BE2C (cell line): Measurements from ENCODE around the gene RHBG.

Experiments
- DNase-seq: peaks from one replicate; pipeline ENCODE4 v3.0.0-alpha.2; 2020
- H3K27me3 ChIP-seq: fragments of 250-450 bp; sonication (Bioruptor Pico); 2 replicates; pipeline ENCODE4 v1.5.1; 2020; ENCODE audit warnings: mild to moderate bottlenecking
- H3K36me3 ChIP-seq: fragments of 250-450 bp; sonication (Bioruptor Pico); 2 replicates; pipeline ENCODE4 v1.5.1; 2020; ENCODE audit warnings: mild to moderate bottlenecking
- H3K4me1 ChIP-seq: fragments of 250-450 bp; sonication (Bioruptor Pico); 2 replicates; pipeline ENCODE4 v1.5.1; 2020
- H3K4me3 ChIP-seq: 2 replicates; pipeline ENCODE4 v1.5.1; 2011; ENCODE audit warnings: low read depth, low read length
- H3K9me3 ChIP-seq: fragments of 250-450 bp; sonication (Bioruptor Pico); 2 replicates; pipeline ENCODE4 v1.5.1; 2020
- CTCF ChIP-seq: IDR thresholded peaks from 2 replicates; pipeline ENCODE4 v1.5.1; 2012; ENCODE audit warnings: mild to moderate bottlenecking, low read depth, low read length

The RHBG gene

GRCh38 chr1:156399355-156400125 is 30.5 kb downstream of the RHBG start:
- H3K4me1 ChIP-seq: no peaks in the 10 kb centered on the region
- no peaks in the 10 kb centered on the region for H3K36me3 ChIP-seq
- H3K4me3 ChIP-seq: no peak overlapping the region
- H3K9me3 ChIP-seq: no peaks in the 10 kb centered on the region
- no peaks in the 10 kb centered on the region for H3K27me3 ChIP-seq
- no peak for DNase-seq
- TF ChIP-seq CTCF: no peak

- Histone ChIP-seq H3K4me3 (no peak overlapping the region), H3K4me1 (no peaks in the 10 kb centered on the region), H3K36me3 (no peaks in the 10 kb centered on the region), H3K27me3 (no peaks in the 10 kb centered on the region), H3K9me3 (no peaks in the 10 kb centered on the region)
- TF ChIP-seq CTCF: no peak
- no peak for DNase-seq
Observed at GRCh38 chr1:156400191-156400935, 31.4 kb downstream of the RHBG start.

GRCh38 chr1:156401041-156401574 is 32.1 kb downstream of the RHBG start:
- Histone ChIP-seq H3K27me3 (no peaks in the 10 kb centered on the region), H3K36me3 (no peaks in the 10 kb centered on the region), H3K9me3 (no peaks in the 10 kb centered on the region), H3K4me3 (no peak overlapping the region), H3K4me1 (0 out of 2 replicates have a peak, but pooled peaks cover 2% of the 10 kb centered on the region)
- no peak for DNase-seq
- no peak for TF ChIP-seq CTCF

- DNase-seq: no peak
- Histone ChIP-seq H3K36me3 (no peaks in the 10 kb centered on the region), H3K4me3 (no peak overlapping the region)
Observed at GRCh38 chr1:156401681-156402081, 32.7 kb downstream of the RHBG start.

GRCh38 chr1:156402331-156403020 is 33.5 kb downstream of the RHBG start:
- H3K9me3 ChIP-seq: no peaks in the 10 kb centered on the region
- H3K27me3 ChIP-seq: no peaks in the 10 kb centered on the region
- TF ChIP-seq CTCF: no peak
- H3K4me1 ChIP-seq: peaks cover 9% of the 10 kb centered on the region; the same call in 1 of the 2 replicates
- no peaks in the 10 kb centered on the region for H3K36me3 ChIP-seq
- no peak overlapping the region for H3K4me3 ChIP-seq
- no peak for DNase-seq

More at GRCh38 chr1:156401681-156402081, 32.7 kb downstream of the RHBG start:
- H3K9me3 ChIP-seq: no peaks in the 10 kb centered on the region
- H3K27me3 ChIP-seq: no peaks in the 10 kb centered on the region
- no peak for TF ChIP-seq CTCF
- H3K4me1 ChIP-seq: 0 out of 2 replicates have a peak, but pooled peaks cover 3% of the 10 kb centered on the region
